ENCODE results near the gene STMN3.

DNA sequence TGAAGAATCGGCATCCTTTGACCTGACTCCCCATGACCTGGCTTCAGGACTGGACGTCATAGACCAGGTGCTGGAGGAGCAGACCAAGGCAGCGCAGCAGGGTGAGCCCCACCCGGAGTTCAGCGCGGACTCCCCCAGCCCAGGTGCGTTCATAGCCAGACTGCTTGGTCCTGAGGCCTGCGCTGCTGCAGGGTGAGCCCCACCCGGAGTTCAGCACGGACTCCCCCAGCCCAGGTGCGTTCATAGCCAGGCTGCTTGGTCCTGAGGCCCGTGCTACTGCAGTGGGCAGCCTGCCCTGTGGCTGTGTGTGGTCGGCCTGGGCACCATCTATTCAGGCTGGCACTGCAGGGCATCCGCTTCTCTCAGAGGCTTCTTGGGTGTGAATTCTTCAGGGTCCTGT, 20.7 kb upstream of the STMN3 start:
- TF ChIP-seq, protein P1, sequence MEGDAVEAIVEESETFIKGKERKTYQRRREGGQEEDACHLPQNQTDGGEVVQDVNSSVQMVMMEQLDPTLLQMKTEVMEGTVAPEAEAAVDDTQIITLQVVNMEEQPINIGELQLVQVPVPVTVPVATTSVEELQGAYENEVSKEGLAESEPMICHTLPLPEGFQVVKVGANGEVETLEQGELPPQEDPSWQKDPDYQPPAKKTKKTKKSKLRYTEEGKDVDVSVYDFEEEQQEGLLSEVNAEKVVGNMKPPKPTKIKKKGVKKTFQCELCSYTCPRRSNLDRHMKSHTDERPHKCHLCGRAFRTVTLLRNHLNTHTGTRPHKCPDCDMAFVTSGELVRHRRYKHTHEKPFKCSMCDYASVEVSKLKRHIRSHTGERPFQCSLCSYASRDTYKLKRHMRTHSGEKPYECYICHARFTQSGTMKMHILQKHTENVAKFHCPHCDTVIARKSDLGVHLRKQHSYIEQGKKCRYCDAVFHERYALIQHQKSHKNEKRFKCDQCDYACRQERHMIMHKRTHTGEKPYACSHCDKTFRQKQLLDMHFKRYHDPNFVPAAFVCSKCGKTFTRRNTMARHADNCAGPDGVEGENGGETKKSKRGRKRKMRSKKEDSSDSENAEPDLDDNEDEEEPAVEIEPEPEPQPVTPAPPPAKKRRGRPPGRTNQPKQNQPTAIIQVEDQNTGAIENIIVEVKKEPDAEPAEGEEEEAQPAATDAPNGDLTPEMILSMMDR (IDR thresholded peaks at IDR 0.05): no peak
- no peak for TF ChIP-seq POLR2A (IDR thresholded peaks at IDR 0.05)

All from testis (tissue), 2 donors.